Loucy (cell line): ENCODE measurements around the gene GDF9.

Source experiments
- EZH2phosphoT487 ChIP-seq: fragments of 200-600 bp; IDR thresholded peaks from 2 replicates; pipeline ENCODE4 v1.6.1; 2018; ENCODE audit warnings: antibody characterized with exemption, mild to moderate bottlenecking, moderate library complexity, borderline replicate concordance
- TF ChIP-seq, protein P1 (sequence below): fragments of 200-600 bp; sonication (generic); conservative IDR thresholded peaks from 2 replicates; pipeline ENCODE4 v1.5.1; 2014; ENCODE audit warnings: mild to moderate bottlenecking, antibody characterized with exemption, low read length

DNA sequence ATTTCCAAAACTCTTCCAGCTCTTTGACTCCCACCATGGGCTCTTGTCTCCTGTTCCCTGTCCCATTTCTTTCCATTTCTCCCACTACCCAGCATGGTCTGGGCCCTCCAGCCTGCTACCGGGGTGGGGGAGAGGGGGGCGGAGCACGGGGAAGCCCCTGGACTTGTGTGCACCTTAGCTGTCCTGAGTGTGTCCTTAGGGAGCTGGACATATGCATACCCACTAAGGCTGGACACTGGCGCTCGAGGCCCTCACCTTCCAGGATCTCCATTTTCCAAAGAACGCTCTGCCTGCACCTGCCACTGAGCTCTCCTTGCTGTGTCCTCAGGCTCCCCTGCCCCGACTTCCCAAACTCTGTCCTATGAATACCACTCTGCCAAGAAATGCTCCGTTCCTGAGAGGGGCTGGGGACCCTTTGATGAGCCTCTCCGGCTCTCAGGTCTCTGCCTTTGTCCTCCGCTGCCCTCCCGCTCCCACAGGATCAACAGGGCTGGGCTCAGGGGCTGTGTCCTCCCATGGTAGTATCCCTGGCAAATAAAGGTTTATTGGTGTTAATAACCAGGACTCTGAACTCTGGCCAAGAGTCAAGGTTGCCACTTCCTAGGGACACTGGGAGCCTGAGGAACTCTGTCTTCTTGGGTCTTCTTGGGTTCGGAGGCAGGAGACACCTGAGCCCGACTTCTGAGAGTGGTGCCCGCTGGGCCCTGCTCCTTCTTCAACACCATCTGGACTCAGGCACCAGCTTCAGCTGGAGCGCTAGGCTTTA, 35.0 kb downstream of the GDF9 start:
- TF ChIP-seq, protein P1, sequence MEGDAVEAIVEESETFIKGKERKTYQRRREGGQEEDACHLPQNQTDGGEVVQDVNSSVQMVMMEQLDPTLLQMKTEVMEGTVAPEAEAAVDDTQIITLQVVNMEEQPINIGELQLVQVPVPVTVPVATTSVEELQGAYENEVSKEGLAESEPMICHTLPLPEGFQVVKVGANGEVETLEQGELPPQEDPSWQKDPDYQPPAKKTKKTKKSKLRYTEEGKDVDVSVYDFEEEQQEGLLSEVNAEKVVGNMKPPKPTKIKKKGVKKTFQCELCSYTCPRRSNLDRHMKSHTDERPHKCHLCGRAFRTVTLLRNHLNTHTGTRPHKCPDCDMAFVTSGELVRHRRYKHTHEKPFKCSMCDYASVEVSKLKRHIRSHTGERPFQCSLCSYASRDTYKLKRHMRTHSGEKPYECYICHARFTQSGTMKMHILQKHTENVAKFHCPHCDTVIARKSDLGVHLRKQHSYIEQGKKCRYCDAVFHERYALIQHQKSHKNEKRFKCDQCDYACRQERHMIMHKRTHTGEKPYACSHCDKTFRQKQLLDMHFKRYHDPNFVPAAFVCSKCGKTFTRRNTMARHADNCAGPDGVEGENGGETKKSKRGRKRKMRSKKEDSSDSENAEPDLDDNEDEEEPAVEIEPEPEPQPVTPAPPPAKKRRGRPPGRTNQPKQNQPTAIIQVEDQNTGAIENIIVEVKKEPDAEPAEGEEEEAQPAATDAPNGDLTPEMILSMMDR, result no peak
- no peak for TF ChIP-seq EZH2phosphoT487
